ENCODE measurements around the gene VGLL4. TPM values are rescaled to one million over a fixed set of nuclear protein-coding genes. Genes with fewer than 3 reads are reported as not detected.

VGLL4 gene
- total RNA-seq, 4 donors from 2014 or later: 53.4 to 128 (median 58.2) TPM

DNA sequence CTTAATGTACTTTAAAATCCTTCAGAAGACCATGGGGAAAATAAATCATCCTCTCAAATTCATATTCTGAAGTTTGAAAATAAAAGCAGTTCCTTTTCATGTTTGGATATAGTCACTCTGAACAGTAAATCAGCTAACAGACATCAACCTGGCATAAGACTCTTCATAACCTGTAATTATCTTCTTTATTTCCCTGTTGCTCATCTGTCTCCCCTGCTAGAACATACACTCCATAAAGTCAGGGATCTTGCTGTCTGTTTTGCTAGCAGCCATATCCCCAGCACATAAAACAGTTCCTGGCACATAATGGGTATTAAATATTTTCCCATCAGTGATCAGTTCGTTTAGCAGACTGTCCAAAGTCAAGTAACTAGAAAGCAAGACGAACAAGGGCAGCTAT lies 11.2 kb downstream of the VGLL4 start:
- Histone ChIP-seq H3K27me3 (no peaks in the 10 kb centered on the region), H3K27ac (peak overlapping the region; percentile 49 to 97 (median 69)), H3K9me3 (no peaks in the 10 kb centered on the region), H3K36me3 (no peaks in the 10 kb centered on the region), H3K4me1 (peaks cover 20 to 94% (median 56%) of the 10 kb centered on the region in 3 donors), H3K4me3 (no peak overlapping the region)
- no peak for ATAC-seq
- WGBS, 2 donors (ENCODE audit: low coverage in 1 of 2): 14 to 25% methylated on average over 2 of the region's 2 CpGs
- no peak for TF ChIP-seq POLR2A (IDR thresholded peaks at IDR 0.05)
- TF ChIP-seq, protein P1, sequence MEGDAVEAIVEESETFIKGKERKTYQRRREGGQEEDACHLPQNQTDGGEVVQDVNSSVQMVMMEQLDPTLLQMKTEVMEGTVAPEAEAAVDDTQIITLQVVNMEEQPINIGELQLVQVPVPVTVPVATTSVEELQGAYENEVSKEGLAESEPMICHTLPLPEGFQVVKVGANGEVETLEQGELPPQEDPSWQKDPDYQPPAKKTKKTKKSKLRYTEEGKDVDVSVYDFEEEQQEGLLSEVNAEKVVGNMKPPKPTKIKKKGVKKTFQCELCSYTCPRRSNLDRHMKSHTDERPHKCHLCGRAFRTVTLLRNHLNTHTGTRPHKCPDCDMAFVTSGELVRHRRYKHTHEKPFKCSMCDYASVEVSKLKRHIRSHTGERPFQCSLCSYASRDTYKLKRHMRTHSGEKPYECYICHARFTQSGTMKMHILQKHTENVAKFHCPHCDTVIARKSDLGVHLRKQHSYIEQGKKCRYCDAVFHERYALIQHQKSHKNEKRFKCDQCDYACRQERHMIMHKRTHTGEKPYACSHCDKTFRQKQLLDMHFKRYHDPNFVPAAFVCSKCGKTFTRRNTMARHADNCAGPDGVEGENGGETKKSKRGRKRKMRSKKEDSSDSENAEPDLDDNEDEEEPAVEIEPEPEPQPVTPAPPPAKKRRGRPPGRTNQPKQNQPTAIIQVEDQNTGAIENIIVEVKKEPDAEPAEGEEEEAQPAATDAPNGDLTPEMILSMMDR (IDR thresholded peaks at IDR 0.05): no peak

DNA sequence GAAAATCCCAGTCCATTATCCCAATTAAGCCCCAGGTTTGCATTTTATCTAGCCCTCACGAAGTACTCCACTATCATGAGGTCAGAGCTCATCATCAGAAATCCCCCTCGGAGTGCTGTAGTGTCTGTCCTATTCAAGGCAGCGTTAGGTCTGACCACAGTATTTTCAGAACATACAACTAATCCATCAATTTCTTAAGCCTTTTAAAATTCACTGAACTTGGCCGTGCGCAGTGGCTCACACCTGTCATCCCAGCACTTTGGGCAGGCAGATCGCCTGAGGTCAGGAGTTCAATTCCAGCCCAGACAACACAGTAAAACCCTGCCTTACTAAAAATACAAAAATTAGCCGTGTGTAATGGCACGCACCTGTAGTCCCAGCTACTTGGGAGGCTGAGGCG lies 11.9 kb downstream of the VGLL4 start:
- no peaks in the 10 kb centered on the region for H3K36me3 ChIP-seq
- H3K4me1 ChIP-seq: peaks cover 20 to 94% (median 54%) of the 10 kb centered on the region in 3 donors
- H3K27me3 ChIP-seq: no peaks in the 10 kb centered on the region
- ATAC-seq: no peak
- TF ChIP-seq POLR2A (IDR thresholded peaks at IDR 0.05) (no peak), POLR2AphosphoS5 (IDR thresholded peaks at IDR 0.05) (peak; percentile 16)
- H3K9me3 ChIP-seq: no peaks in the 10 kb centered on the region
- peak overlapping the region; percentile 49 to 97 (median 69) for H3K27ac ChIP-seq
- WGBS, 2 donors (ENCODE audit: low coverage in 1 of 2): 46 to 47% methylated on average over 5 to 8 of the region's 9 CpGs
- no peak overlapping the region for H3K4me3 ChIP-seq

DNA sequence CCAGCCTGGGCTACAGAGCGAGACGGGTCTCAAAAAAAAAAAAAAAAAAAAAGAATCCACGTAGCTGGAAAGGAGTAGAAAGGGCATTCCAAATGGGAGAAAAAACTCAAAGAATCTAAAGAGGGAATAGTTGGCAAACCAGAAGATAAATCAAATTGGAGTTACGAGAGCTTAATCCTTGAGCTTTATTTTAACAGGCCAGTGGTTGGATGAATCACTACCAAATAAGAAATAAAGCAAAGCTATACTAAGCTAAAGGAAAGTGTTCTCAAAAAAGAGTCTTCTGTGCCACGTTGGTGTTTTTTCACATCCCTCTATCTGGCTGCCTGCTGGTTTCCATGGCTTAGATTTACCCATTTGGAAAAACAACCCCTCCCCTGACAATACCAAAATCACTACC lies 14.0 kb downstream of the VGLL4 start:
- peak overlapping the region; percentile 70 to 89 (median 78) for H3K27ac ChIP-seq
- no peak overlapping the region for H3K4me3 ChIP-seq
- H3K36me3 ChIP-seq: no peaks in the 10 kb centered on the region
- no peaks in the 10 kb centered on the region for H3K27me3 ChIP-seq
- peak; percentile 41 for ATAC-seq
- WGBS, 2 donors (ENCODE audit: low coverage in 1 of 2): 15 to 27% methylated on average over 2 to 4 of the region's 5 CpGs
- H3K4me1 ChIP-seq: peaks cover 13 to 94% (median 36%) of the 10 kb centered on the region in 3 donors
- TF ChIP-seq, protein P1 (IDR thresholded peaks at IDR 0.05): no peak
- TF ChIP-seq POLR2AphosphoS5 (IDR thresholded peaks at IDR 0.05): peak; percentile 71
- H3K9me3 ChIP-seq: no peaks in the 10 kb centered on the region

DNA sequence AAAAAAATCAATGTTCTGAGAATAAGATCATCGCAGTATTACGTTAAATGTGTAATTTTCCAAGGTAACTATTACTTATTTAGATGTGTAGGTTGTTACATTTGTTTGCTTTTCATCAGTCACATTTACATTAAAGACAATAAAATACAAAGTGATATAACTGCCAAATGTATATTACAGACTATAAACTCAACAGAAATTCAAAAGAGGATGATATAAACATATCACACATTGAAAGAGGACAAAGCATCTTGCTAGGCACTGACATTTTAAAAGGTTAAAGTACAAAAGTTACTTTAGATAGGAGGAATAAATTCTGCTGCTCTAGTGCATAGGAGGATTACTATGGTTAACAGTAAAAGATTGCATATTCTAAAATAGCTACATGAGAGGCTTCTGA lies 16.1 kb downstream of the VGLL4 start:
- Histone ChIP-seq H3K4me1 (peaks cover 11 to 92% (median 19%) of the 10 kb centered on the region in 3 donors), H3K4me3 (no peak overlapping the region), H3K27me3 (no peaks in the 10 kb centered on the region), H3K9me3 (no peaks in the 10 kb centered on the region), H3K27ac (no peak overlapping the region), H3K36me3 (no peaks in the 10 kb centered on the region)
- no peak for ATAC-seq
- 60 to 97% methylated on average over 2 of the region's 2 CpGs for WGBS, 2 donors (ENCODE audit: low coverage in 1 of 2)
- TF ChIP-seq, protein P1 (IDR thresholded peaks at IDR 0.05): no peak
- no peak for TF ChIP-seq POLR2AphosphoS5 (IDR thresholded peaks at IDR 0.05)

DNA sequence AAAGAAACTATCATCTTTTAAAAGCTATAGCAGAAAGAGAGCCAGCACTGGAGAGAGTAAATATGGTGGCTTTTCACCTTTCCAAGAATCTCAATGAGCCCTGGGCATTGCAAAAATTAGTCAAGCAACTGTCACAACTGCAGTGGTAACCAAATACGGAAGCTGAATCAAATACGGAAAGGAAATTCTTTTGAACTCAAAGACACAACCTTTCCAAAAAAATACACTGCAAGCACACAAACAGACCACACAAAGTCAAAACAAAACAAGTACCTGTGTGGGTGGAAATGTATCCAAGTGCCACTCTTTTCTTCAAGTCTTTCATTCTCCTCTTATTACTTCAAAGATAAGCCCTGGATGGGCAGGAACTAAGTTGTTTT lies 17.6 kb downstream of the VGLL4 start:
- TF ChIP-seq EP300 (IDR thresholded peaks at IDR 0.05): no peak
- TF ChIP-seq POLR2AphosphoS5 (IDR thresholded peaks at IDR 0.05): no peak
- TF ChIP-seq POLR2A (IDR thresholded peaks at IDR 0.05): no peak
- TF ChIP-seq, protein P1 (IDR thresholded peaks at IDR 0.05): no peak
- 31 to 39% methylated on average over 2 of the region's 2 CpGs for WGBS, 2 donors (ENCODE audit: low coverage in 1 of 2)
- Histone ChIP-seq H3K36me3 (no peaks in the 10 kb centered on the region), H3K4me3 (no peak overlapping the region), H3K9me3 (no peaks in the 10 kb centered on the region), H3K27me3 (no peaks in the 10 kb centered on the region), H3K27ac (peak overlapping the region in 1 of 4 donors; percentile 21), H3K4me1 (peaks cover 9 to 84% (median 9%) of the 10 kb centered on the region in 3 donors)
- no peak for ATAC-seq

Measured in gastroesophageal sphincter (tissue), 4 donors.